Prostate gland (tissue), 2 donors: ENCODE data around the gene PEX7. TPM values are rescaled to one million over a fixed set of nuclear protein-coding genes. Genes with fewer than 3 reads are reported as not detected.
"Not testable (repeated sequence)": the region's sequence is repeated elsewhere in the genome, so short reads cannot be mapped to it uniquely, and the experiment has no call there.

Source experiments
- DNase-seq: peaks from one replicate; pipeline ENCODE4 v3.0.0-alpha.2; 2019; ENCODE audit warnings: low spot score
- H3K27ac ChIP-seq, 2 donors: fragments of 200-600 bp; sonication (generic); 2 replicates each; pipeline ENCODE4 v1.5.1; 2017 to 2019
- H3K27me3 ChIP-seq: fragments of 200-600 bp; sonication (generic); replicated peaks from 2 replicates; pipeline ENCODE4 v1.5.1; 2019; ENCODE audit not compliant: insufficient read depth
- H3K36me3 ChIP-seq, 2 donors: fragments of 200-600 bp; sonication (generic); 1 replicate in 1 of 2; 2 replicates in 1 of 2; pipeline versions ENCODE4 v1.5.1 to v1.8.1; 2017 to 2019
- H3K4me1 ChIP-seq: fragments of 200-600 bp; sonication (generic); replicated peaks from 2 replicates; pipeline ENCODE4 v1.5.1; 2019
- H3K4me3 ChIP-seq, 2 donors: fragments of 200-600 bp; sonication (generic); 2 replicates each; pipeline ENCODE4 v1.5.1; 2017 to 2019
- H3K9me3 ChIP-seq: fragments of 200-600 bp; sonication (generic); 2 replicates; pipeline ENCODE4 v1.5.1; 2017
- POLR2A ChIP-seq: fragments of 450-650 bp; IDR thresholded peaks from one replicate; pipeline ENCODE4 v1.6.1; 2016; ENCODE audit warnings: antibody characterized with exemption, mild to moderate bottlenecking
- POLR2AphosphoS5 ChIP-seq: sonication (generic); formaldehyde crosslinking; IDR thresholded peaks from one replicate; pipeline ENCODE4 v1.6.1; 2017; ENCODE audit warnings: antibody characterized with exemption
- WGBS: methylation state at CpG from one replicate; pipeline ENCODE4 v1.1.5; 2018; 5-methylcytosine and 5-hydroxymethylcytosine counted together
- intact Hi-C: fragments of 100-400 bp; cut with DNase I; formaldehyde crosslinking; loops from one replicate; pipeline ENCODE4 v1.14.2; 2022
- total RNA-seq, 2 donors: library from RNA; depleted of rRNA; stranded (reverse); fragments of >200 nt; gene quantifications; one replicate each; pipeline ENCODE4 v1.1.0, GENCODE V29; 2016
- TF ChIP-seq, protein P1 (sequence below), 4 experiments: fragments of 200-600 bp in 2 of 4; fragments of 450-650 bp in 2 of 4; sonication (generic) in 2 of 4; IDR thresholded peaks; 1 replicate in 3 of 4; 2 replicates in 1 of 4; pipeline ENCODE4 v1.5.1; 2016 to 2019; ENCODE audit warnings: antibody characterized with exemption in 4 of 4, mild to moderate bottlenecking in 2 of 4, moderate library complexity in 2 of 4

The PEX7 gene
- total RNA-seq, 2 donors from 2014 or later, result 15.4 to 27.6 TPM

GRCh38 chr6:136958168-136958567 lies 135.8 kb downstream of the PEX7 start:
- Histone ChIP-seq H3K27me3 (no peaks in the 10 kb centered on the region), H3K27ac (no peak overlapping the region), H3K4me3 (no peak overlapping the region), H3K36me3 (no peaks in the 10 kb centered on the region), H3K4me1 (no peaks in the 10 kb centered on the region), H3K9me3 (no peaks in the 10 kb centered on the region)
- no peak for DNase-seq
- 94% methylated on average over 5 of the region's 5 CpGs for WGBS
- TF ChIP-seq, protein P1, sequence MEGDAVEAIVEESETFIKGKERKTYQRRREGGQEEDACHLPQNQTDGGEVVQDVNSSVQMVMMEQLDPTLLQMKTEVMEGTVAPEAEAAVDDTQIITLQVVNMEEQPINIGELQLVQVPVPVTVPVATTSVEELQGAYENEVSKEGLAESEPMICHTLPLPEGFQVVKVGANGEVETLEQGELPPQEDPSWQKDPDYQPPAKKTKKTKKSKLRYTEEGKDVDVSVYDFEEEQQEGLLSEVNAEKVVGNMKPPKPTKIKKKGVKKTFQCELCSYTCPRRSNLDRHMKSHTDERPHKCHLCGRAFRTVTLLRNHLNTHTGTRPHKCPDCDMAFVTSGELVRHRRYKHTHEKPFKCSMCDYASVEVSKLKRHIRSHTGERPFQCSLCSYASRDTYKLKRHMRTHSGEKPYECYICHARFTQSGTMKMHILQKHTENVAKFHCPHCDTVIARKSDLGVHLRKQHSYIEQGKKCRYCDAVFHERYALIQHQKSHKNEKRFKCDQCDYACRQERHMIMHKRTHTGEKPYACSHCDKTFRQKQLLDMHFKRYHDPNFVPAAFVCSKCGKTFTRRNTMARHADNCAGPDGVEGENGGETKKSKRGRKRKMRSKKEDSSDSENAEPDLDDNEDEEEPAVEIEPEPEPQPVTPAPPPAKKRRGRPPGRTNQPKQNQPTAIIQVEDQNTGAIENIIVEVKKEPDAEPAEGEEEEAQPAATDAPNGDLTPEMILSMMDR (IDR thresholded peaks at IDR 0.05), result no peak
- TF ChIP-seq POLR2AphosphoS5 (no peak), POLR2A (no peak)
- intact Hi-C loops, result no loop called here

DNA sequence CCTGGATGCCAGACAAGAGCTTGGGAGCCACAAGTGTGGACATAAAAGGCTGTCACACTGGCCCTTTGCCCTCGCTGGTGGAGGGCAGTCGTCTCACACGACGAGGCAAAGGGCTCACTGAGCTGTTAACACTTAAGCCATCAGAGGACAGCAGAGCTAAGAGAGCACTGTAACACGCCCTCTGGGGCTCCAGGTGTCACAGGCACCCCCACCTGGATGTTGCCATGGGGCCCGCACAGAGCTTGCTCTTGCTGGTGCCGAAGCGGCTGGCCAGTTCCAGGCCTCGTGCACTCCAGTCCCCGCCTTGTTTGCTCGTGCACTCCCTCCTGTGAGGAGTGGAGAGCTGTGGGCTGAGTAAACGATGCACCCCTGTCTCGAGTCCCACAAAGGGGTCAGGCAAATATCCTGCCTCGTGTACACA lies 137.1 kb downstream of the PEX7 start:
- no peak for DNase-seq
- 54% methylated on average over 14 of the region's 14 CpGs for WGBS
- H3K36me3 ChIP-seq, result no peaks in the 10 kb centered on the region
- no peak overlapping the region for H3K4me3 ChIP-seq
- intact Hi-C loops, result no loop called here
- no peak overlapping the region for H3K27ac ChIP-seq
- no peaks in the 10 kb centered on the region for H3K4me1 ChIP-seq
- TF ChIP-seq POLR2AphosphoS5 (no peak), POLR2A (no peak)
- TF ChIP-seq, protein P1 (IDR thresholded peaks at IDR 0.05), result no peak
- H3K27me3 ChIP-seq, result no peaks in the 10 kb centered on the region
- no peaks in the 10 kb centered on the region for H3K9me3 ChIP-seq

- DNase-seq, H3K9me3 ChIP-seq, H3K4me3 ChIP-seq, H3K27ac ChIP-seq, H3K36me3 ChIP-seq, H3K4me1 ChIP-seq, intact Hi-C loops, H3K27me3 ChIP-seq: not testable (repeated sequence)
- 79% methylated on average over 6 of the region's 6 CpGs for WGBS
These were observed 137.5 kb downstream of the PEX7 start for GRCh38 chr6:136959935-136960334.

DNA sequence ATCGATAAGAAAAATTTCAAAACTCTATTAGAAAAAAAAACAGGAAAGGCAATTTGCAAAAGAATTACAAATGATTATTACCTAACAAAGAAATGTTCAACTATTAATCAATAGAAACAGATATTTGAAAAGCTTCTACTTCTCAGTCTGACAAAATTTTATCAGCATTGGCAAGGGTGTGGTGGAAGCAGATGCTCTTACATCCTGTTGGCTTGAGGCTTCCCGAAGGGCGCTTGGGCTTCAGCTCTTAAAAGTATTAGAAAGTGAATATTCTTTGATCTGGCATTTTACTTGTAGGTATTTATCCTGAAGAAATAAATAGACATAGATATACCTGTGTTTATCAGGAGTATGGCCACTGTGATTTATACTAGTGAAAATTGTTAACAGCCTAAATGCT lies 138.4 kb downstream of the PEX7 start:
- no peak for TF ChIP-seq POLR2AphosphoS5
- TF ChIP-seq POLR2A, result no peak
- TF ChIP-seq, protein P1 (IDR thresholded peaks at IDR 0.05), result no peak
- no peak overlapping the region for H3K4me3 ChIP-seq
- DNase-seq, result no peak
- no peaks in the 10 kb centered on the region for H3K27me3 ChIP-seq
- H3K27ac ChIP-seq, result no peak overlapping the region
- H3K9me3 ChIP-seq, result no peaks in the 10 kb centered on the region
- H3K36me3 ChIP-seq, result no peaks in the 10 kb centered on the region
- intact Hi-C loops, result no loop called here
- 85% methylated on average over 3 of the region's 3 CpGs for WGBS
- H3K4me1 ChIP-seq, result no peaks in the 10 kb centered on the region

- Histone ChIP-seq H3K27ac (no peak overlapping the region), H3K4me3 (no peak overlapping the region), H3K9me3 (no peaks in the 10 kb centered on the region), H3K4me1 (no peaks in the 10 kb centered on the region), H3K27me3 (no peaks in the 10 kb centered on the region), H3K36me3 (no peaks in the 10 kb centered on the region)
- intact Hi-C loops, result no loop called here
- TF ChIP-seq POLR2AphosphoS5, result no peak
- no peak for TF ChIP-seq POLR2A
- TF ChIP-seq, protein P1 (IDR thresholded peaks at IDR 0.05), result no peak
- DNase-seq, result no peak
- WGBS, result 63% methylated on average over 5 of the region's 5 CpGs
These were observed 139.5 kb downstream of the PEX7 start for GRCh38 chr6:136961848-136962247.
